ENCODE results near the gene YWHAE. TPM values are rescaled to one million over a fixed set of nuclear protein-coding genes. Genes with fewer than 3 reads are reported as not detected.
"Not testable (repeated sequence)": the region's sequence is repeated elsewhere in the genome, so short reads cannot be mapped to it uniquely, and the experiment has no call there.

YWHAE gene
- total and polyA plus RNA-seq, 3 donors from 2014 or later: 649 to 749 (median 678) TPM

DNA sequence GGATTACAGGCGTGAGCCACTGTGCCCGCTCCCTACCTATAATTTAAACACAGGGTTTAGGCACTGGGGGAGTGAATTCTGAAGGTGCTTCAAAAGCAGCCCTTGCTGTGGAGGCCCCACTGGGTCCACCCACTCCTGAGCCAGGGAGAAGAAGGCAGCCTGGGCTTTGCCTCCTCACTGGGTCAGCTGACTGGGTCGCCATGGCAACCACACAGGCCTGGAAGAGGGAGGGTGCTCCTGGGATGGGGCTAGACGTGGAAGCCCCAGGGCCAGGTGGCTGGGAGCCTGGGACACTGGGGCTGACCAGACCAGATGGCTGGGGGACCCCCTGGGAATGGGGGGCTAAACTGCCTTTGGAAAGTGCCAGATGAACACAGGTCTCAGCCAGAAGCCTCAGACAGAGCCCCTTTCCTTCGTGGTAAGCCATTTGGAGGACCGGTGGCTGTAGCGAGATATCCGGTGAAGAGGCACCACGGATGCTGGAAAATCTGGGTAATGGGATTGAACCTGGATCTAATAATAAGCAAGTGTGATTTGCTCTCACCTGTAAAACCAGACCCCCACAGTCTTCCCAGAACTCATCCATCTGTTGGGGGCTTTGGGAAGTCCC, 87.7 kb downstream of the YWHAE start:
- Histone ChIP-seq H3K4me1 (no peaks in the 10 kb centered on the region), H3K9me3 (no peaks in the 10 kb centered on the region), H3K36me3 (ENCODE audit: low read depth, missing control alignments) (no peaks in the 10 kb centered on the region), H3K4me3 (no peak overlapping the region), H3K27ac (no peak overlapping the region), H3K27me3 (no peaks in the 10 kb centered on the region)
- no peak for DNase-seq
- TF ChIP-seq, protein P1, sequence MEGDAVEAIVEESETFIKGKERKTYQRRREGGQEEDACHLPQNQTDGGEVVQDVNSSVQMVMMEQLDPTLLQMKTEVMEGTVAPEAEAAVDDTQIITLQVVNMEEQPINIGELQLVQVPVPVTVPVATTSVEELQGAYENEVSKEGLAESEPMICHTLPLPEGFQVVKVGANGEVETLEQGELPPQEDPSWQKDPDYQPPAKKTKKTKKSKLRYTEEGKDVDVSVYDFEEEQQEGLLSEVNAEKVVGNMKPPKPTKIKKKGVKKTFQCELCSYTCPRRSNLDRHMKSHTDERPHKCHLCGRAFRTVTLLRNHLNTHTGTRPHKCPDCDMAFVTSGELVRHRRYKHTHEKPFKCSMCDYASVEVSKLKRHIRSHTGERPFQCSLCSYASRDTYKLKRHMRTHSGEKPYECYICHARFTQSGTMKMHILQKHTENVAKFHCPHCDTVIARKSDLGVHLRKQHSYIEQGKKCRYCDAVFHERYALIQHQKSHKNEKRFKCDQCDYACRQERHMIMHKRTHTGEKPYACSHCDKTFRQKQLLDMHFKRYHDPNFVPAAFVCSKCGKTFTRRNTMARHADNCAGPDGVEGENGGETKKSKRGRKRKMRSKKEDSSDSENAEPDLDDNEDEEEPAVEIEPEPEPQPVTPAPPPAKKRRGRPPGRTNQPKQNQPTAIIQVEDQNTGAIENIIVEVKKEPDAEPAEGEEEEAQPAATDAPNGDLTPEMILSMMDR (IDR thresholded peaks at IDR 0.05): no peak
- no peak for TF ChIP-seq POLR2A (IDR thresholded peaks at IDR 0.05)
- intact Hi-C loops (cut with DNase I; ENCODE audit: low total_unique reads): no loop called here
- 70 to 79% methylated on average over 6 to 8 of the region's 9 CpGs for WGBS, 2 donors

DNA sequence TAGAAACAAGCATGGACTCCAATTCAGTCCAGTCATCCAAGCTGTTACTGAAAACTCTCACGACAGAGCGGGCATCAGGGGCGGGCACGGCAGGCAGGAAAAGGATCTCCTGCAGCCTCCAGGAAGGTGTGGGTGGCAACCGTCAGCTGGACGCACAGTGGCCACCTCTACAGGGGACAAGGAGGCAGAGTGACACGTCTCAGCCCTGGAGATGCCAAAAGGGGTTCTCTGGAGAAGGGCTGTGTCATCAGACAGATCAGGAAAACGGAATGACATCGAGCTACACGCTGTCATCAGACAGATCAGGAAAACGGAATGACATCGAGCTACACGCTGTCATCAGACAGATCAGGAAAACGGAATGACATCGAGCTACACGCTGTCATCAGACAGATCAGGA, 92.2 kb downstream of the YWHAE start:
- H3K4me3 ChIP-seq; H3K36me3 ChIP-seq (ENCODE audit: low read depth, missing control alignments); H3K27me3 ChIP-seq; intact Hi-C loops (cut with DNase I; ENCODE audit: low total_unique reads); H3K27ac ChIP-seq; H3K4me1 ChIP-seq; H3K9me3 ChIP-seq; DNase-seq: not testable (repeated sequence)
- WGBS, 2 donors: 69 to 73% methylated on average over 12 to 13 of the region's 16 CpGs

DNA sequence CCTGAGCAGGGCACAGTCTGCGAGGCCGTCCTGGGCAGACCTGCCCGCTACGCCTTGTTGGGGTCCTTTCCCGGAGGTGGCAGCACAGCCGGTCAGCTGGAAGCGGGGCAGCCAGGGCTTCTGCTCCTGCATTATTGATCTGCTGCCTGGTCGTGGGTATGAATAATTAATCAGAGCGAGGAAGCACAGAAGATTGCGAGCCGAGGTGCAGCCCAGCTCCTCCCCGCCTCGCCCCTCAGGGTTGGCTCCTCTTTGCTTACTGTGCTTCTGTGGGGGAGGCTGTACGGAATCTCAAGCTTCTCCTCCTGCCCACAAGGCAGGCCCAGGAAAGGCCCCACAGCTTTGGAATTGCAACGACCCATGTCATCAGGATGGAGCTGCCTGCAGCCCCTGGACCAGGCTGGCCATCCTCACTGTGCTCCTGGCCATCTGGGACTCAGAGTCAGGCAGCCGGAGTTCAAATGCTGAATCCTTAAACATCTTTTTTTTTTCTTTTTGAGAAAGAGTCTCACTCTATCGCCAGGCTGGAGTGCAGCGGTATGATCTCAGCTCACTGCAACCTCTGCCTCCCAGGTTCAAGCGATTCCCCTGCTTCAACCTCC, 95.0 kb downstream of the YWHAE start:
- TF ChIP-seq POLR2A (IDR thresholded peaks at IDR 0.05): no peak
- TF ChIP-seq, protein P1 (IDR thresholded peaks at IDR 0.05): no peak
- no peak for DNase-seq
- Histone ChIP-seq H3K4me1 (no peaks in the 10 kb centered on the region), H3K4me3 (no peak overlapping the region), H3K36me3 (ENCODE audit: low read depth, missing control alignments) (no peaks in the 10 kb centered on the region), H3K9me3 (no peaks in the 10 kb centered on the region), H3K27ac (no peak overlapping the region), H3K27me3 (no peaks in the 10 kb centered on the region)
- WGBS, 2 donors: 82 to 86% methylated on average over 14 to 19 of the region's 19 CpGs
- intact Hi-C loops (cut with DNase I; ENCODE audit: low total_unique reads): no loop called here

DNA sequence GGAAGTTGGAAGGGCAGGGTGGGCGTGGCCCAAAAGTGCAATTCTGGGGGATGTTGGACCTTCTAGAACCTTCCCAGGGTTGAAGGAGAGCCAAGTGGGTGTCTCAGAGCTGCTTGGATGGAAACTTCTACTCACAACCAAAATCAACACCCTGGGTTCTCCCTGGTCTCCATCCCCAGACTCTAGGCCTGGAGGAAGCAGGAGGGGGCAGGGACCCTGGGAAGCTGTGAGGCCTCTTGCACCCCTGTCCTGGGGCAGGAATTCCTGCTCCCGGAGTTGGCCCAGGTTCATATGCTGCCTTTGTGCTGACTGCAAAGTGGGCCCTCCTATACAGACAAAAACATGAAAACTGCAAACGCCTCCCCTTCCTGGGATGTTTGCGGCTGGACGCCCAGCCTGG, 95.5 kb downstream of the YWHAE start:
- 83 to 85% methylated on average over 5 of the region's 5 CpGs for WGBS, 2 donors
- Histone ChIP-seq H3K27ac (no peak overlapping the region), H3K9me3 (no peaks in the 10 kb centered on the region), H3K27me3 (no peaks in the 10 kb centered on the region), H3K4me3 (no peak overlapping the region), H3K4me1 (no peaks in the 10 kb centered on the region), H3K36me3 (ENCODE audit: low read depth, missing control alignments) (no peaks in the 10 kb centered on the region)
- TF ChIP-seq, protein P1 (IDR thresholded peaks at IDR 0.05): no peak
- no peak for TF ChIP-seq POLR2A (IDR thresholded peaks at IDR 0.05)
- DNase-seq: no peak
- intact Hi-C loops (cut with DNase I; ENCODE audit: low total_unique reads): no loop called here

DNA sequence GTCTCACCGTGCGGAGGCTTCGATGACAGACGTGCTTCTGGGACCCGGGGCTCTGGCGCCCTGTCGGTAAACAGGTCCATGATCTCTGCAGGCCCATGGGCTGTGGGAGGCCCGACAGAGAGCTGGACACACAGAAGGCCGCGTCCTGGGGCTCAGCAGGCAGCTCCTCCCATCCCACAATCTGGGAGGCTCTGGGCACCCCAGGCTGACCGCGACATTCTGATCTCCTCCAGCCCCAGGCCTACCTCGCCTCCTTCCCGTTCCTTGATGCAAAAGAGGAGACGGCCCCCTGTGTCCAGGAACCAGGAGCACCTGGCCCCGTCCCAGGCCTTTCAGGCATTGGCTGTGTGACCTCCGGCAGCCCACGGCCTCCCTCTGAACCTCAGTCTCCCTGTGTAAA, 97.3 kb downstream of the YWHAE start:
- H3K27ac ChIP-seq: no peak overlapping the region
- TF ChIP-seq, protein P1 (IDR thresholded peaks at IDR 0.05): no peak
- TF ChIP-seq POLR2A (IDR thresholded peaks at IDR 0.05): no peak
- DNase-seq: no peak
- no peaks in the 10 kb centered on the region for H3K9me3 ChIP-seq
- no peaks in the 10 kb centered on the region for H3K27me3 ChIP-seq
- H3K4me1 ChIP-seq: no peaks in the 10 kb centered on the region
- no peak overlapping the region for H3K4me3 ChIP-seq
- WGBS, 2 donors: 85 to 92% methylated on average over 10 to 18 of the region's 18 CpGs
- intact Hi-C loops (cut with DNase I; ENCODE audit: low total_unique reads): no loop called here
- no peaks in the 10 kb centered on the region for H3K36me3 ChIP-seq (ENCODE audit: low read depth, missing control alignments)

Measured in testis (tissue), 3 donors.